Kidney (tissue), 14 donors: Measurements from ENCODE around the gene KCNA5. TPM values are rescaled to one million over a fixed set of nuclear protein-coding genes. Genes with fewer than 3 reads are reported as not detected.

Source experiments
- DNase-seq, 5 donors: peaks; one replicate each; pipeline ENCODE4 v3.0.0-alpha.2; 2013 to 2020
- FAIRE-seq: peaks from 2 replicates; lab custom pipeline; 2012; peaks lifted over from hg19 to GRCh38; lab: Jason Lieb, UNC
- H3K27ac ChIP-seq, 2 donors: one replicate each; pipeline ENCODE4 v1.7.0; 2013; ENCODE audit warnings: low read depth in 2 of 2, low read length in 2 of 2, inconsistent platforms in 1 of 2
- H3K27me3 ChIP-seq: one replicate; pipeline ENCODE4 v1.7.1; 2013; ENCODE audit warnings: low read length, inconsistent platforms; ENCODE audit not compliant: control insufficient read depth, insufficient read depth
- H3K36me3 ChIP-seq, 3 donors: one replicate each; pipeline versions ENCODE4 v1.7.0 to v1.7.1; 2013; ENCODE audit warnings: low read length in 3 of 3, control low read depth in 1 of 3, inconsistent platforms in 1 of 3; ENCODE audit not compliant: insufficient read depth in 3 of 3, control insufficient read depth in 2 of 3
- H3K4me1 ChIP-seq, 3 donors: one replicate each; pipeline versions ENCODE4 v1.7.0 to v1.7.1; 2013; ENCODE audit warnings: low read length in 3 of 3, inconsistent platforms in 1 of 3, low read depth in 1 of 3; ENCODE audit not compliant: control insufficient read depth in 2 of 3, insufficient read depth in 2 of 3
- H3K4me3 ChIP-seq, 3 donors: one replicate each; pipeline versions ENCODE4 v1.7.0 to v1.8.1; 2013; ENCODE audit warnings: low read length in 3 of 3, control low read depth in 1 of 3, inconsistent platforms in 1 of 3
- H3K9ac ChIP-seq, 3 donors: one replicate each; pipeline versions ENCODE4 v1.7.0 to v1.7.1; 2013; ENCODE audit warnings: low read length in 3 of 3, control low read depth in 1 of 3, inconsistent platforms in 1 of 3
- H3K9me3 ChIP-seq, 3 donors: one replicate each; pipeline versions ENCODE4 v1.7.0 to v1.7.1; 2013; ENCODE audit warnings: low read length in 3 of 3, control low read depth in 1 of 3, inconsistent platforms in 1 of 3; ENCODE audit not compliant: control insufficient read depth in 2 of 3, insufficient read depth in 1 of 3
- CTCF ChIP-seq: IDR thresholded peaks from 3 replicates; pipeline ENCODE4 v1.5.1; 2012; ENCODE audit warnings: mild to moderate bottlenecking, moderate library complexity, borderline replicate concordance; ENCODE audit not compliant: insufficient read depth; ENCODE audit errors: extremely low read depth
- intact Hi-C: fragments of 100-400 bp; cut with DNase I; formaldehyde crosslinking; loops from one replicate; pipeline ENCODE4 v1.11.1; 2022
- polyA plus RNA-seq: library from polyadenylated mRNA; stranded (reverse); fragments of 350-450 nt; fragmentation: Illumina TruSeq; extraction: RNeasy Lipid Tissue Mini Kit (QIAGEN cat#74804); gene quantifications from one replicate; pipeline ENCODE4 v1.2.3, GENCODE V29; 2014; ENCODE audit warnings: low read depth, low replicate concordance; ENCODE audit not compliant: insufficient read depth
- total RNA-seq: library from RNA; stranded (reverse); fragmentation: NEBNext Ultra II Directional; extraction: Animal tissue kit (Norgen Biotek cat#: 25700); gene quantifications from one replicate; pipeline ENCODE4 v1.2.1, GENCODE V29; 2021
- donor health status: control.
- donor health status: control.
- donor health status: control.
- donor health status: control.
- donor health status: control.
- donor health status: DM: yes; HTN: yes; CAD: no.
- donor health status: Normal renal cell carcinoma (clear cell type).

Gene KCNA5
- total and polyA plus RNA-seq, 2 donors from 2014 or later: 1.8 to 2.9 TPM

- DNase-seq: no peak
- H3K36me3 ChIP-seq: no peaks in the 10 kb centered on the region
- H3K4me1 ChIP-seq: peaks cover 0 to 2% (median 0%) of the 10 kb centered on the region in 3 donors
- H3K9me3 ChIP-seq: no peaks in the 10 kb centered on the region
- no peak overlapping the region for H3K4me3 ChIP-seq
- no peak for TF ChIP-seq CTCF
- no peak overlapping the region for H3K27ac ChIP-seq
- intact Hi-C loops: no loop called here
- FAIRE-seq: no peak
- no peak overlapping the region for H3K9ac ChIP-seq
- no peaks in the 10 kb centered on the region for H3K27me3 ChIP-seq
Measured at GRCh38 chr12:5034603-5035002, 9.1 kb upstream of the KCNA5 start.

- H3K27ac ChIP-seq: no peak overlapping the region
Measured at GRCh38 chr12:5035618-5036017, 8.1 kb upstream of the KCNA5 start.

GRCh38 chr12:5036031-5036430, 7.6 kb upstream of the KCNA5 start:
- Histone ChIP-seq H3K27ac (no peak overlapping the region), H3K36me3 (no peaks in the 10 kb centered on the region), H3K9ac (no peak overlapping the region), H3K4me1 (peaks cover 0 to 2% (median 0%) of the 10 kb centered on the region in 3 donors), H3K4me3 (no peak overlapping the region), H3K9me3 (no peaks in the 10 kb centered on the region), H3K27me3 (no peaks in the 10 kb centered on the region)
- intact Hi-C loops: no loop called here
- no peak for DNase-seq
- no peak for FAIRE-seq
- TF ChIP-seq CTCF: no peak

More at GRCh38 chr12:5035618-5036017, 8.1 kb upstream of the KCNA5 start:
- intact Hi-C loops: no loop called here
- DNase-seq (no peak), FAIRE-seq (no peak)
- Histone ChIP-seq H3K36me3 (no peaks in the 10 kb centered on the region), H3K27me3 (no peaks in the 10 kb centered on the region), H3K4me3 (no peak overlapping the region), H3K9ac (no peak overlapping the region), H3K4me1 (peaks cover 0 to 2% (median 0%) of the 10 kb centered on the region in 3 donors), H3K9me3 (no peaks in the 10 kb centered on the region)
- TF ChIP-seq CTCF: no peak

- Histone ChIP-seq H3K9ac (no peak overlapping the region), H3K27me3 (no peaks in the 10 kb centered on the region), H3K4me1 (peaks cover 0 to 2% (median 0%) of the 10 kb centered on the region in 3 donors), H3K36me3 (no peaks in the 10 kb centered on the region), H3K27ac (no peak overlapping the region), H3K4me3 (no peak overlapping the region), H3K9me3 (no peaks in the 10 kb centered on the region)
- FAIRE-seq (no peak), DNase-seq (no peak)
- no peak for TF ChIP-seq CTCF
- intact Hi-C loops: no loop called here
Measured at GRCh38 chr12:5037795-5038357, 5.8 kb upstream of the KCNA5 start.
